HG02678 (cell line): ENCODE data around the gene NPHP4.

Experiments
- ATAC-seq: cut with Tn5 transposase; IDR thresholded peaks from one replicate; pipeline ENCODE4 v1.9.1; 2021; ENCODE audit warnings: mild to moderate bottlenecking, moderate library complexity; ENCODE audit not compliant: unreplicated experiment

NPHP4 gene

GRCh38 chr1:5819391-5820025 lies 172.7 kb downstream of the NPHP4 start:
- ATAC-seq = no peak

GRCh38 chr1:5818755-5819154 lies 173.5 kb downstream of the NPHP4 start:
- ATAC-seq = no peak

GRCh38 chr1:5815716-5816115 lies 176.5 kb downstream of the NPHP4 start:
- no peak for ATAC-seq

- ATAC-seq = no peak
Measured at GRCh38 chr1:5815211-5815610, 177.0 kb downstream of the NPHP4 start.

- no peak for ATAC-seq
Measured at GRCh38 chr1:5814046-5814619, 178.1 kb downstream of the NPHP4 start.

GRCh38 chr1:5813480-5813879 lies 178.7 kb downstream of the NPHP4 start:
- no peak for ATAC-seq
